Lower leg skin (tissue), 3 donors: ENCODE results near the gene PAQR7.

ENCODE experiments used
- CTCF ChIP-seq, 3 donors: fragments of 450-650 bp; IDR thresholded peaks; one replicate each; pipeline ENCODE4 v1.5.1; 2016; ENCODE audit warnings: antibody characterized with exemption in 3 of 3, mild to moderate bottlenecking in 3 of 3, moderate library complexity in 2 of 3
- POLR2A ChIP-seq, 2 donors: fragments of 450-650 bp; IDR thresholded peaks; one replicate each; pipeline ENCODE4 v1.6.1; 2016 to 2017; ENCODE audit warnings: antibody characterized with exemption in 2 of 2, mild to moderate bottlenecking in 1 of 2, moderate library complexity in 1 of 2

- TF ChIP-seq POLR2A (IDR thresholded peaks at IDR 0.05) (no peak), CTCF (IDR thresholded peaks at IDR 0.05) (no peak)
Measured at GRCh38 chr1:25913206-25913605, 37.7 kb upstream of the PAQR7 start.
